Endothelial cell of umbilical vein (primary cell): Measurements from ENCODE around the gene MAP4K4. TPM values are rescaled to one million over a fixed set of nuclear protein-coding genes. Genes with fewer than 3 reads are reported as not detected.
A peak's percentile ranks its signal among the peaks of the same experiment; 100 is the strongest.

Experiments used
- BruUV-seq: library from RNA; stranded (reverse); fragments of 400-500 nt; replicated peaks from 2 replicates; lab custom pipeline; 2021; lab: Mats Ljungman, UMichigan
- CTCF ChIA-PET: fragments of 300-600, 350-600 bp; sonication (Branson Sonifier 250); formaldehyde crosslinking; loops from one replicate; lab custom pipeline; 2021; ENCODE audit warnings: antibody characterized with exemption, inconsistent platforms; lab: Charles Lee
- POLR2A ChIA-PET: fragments of 300-600, 350-600 bp; sonication (Branson Sonifier 250); formaldehyde crosslinking; loops from one replicate; lab custom pipeline; 2021; ENCODE audit warnings: antibody characterized with exemption, inconsistent platforms; lab: Charles Lee
- DNase-seq: peaks from one replicate; pipeline ENCODE4 v3.0.0-alpha.2; 2011; ENCODE audit warnings: low read depth, low spot score
- FAIRE-seq: peaks from 2 replicates; lab custom pipeline; 2011; peaks lifted over from hg19 to GRCh38; lab: Jason Lieb, UNC
- H2AFZ ChIP-seq: 2 replicates; pipeline ENCODE4 v1.6.0; 2012; ENCODE audit warnings: low read depth, low read length, control low read depth, inconsistent platforms
- H3K27ac ChIP-seq: 2 replicates; pipeline ENCODE4 v1.5.1; 2011; ENCODE audit warnings: low read depth, mild to moderate bottlenecking, control low read depth, low read length, moderate library complexity; ENCODE audit not compliant: insufficient read depth
- H3K27me3 ChIP-seq, 2 experiments: 2 replicates each; pipeline versions ENCODE4 v1.6.0 to v1.6.1; 2011; ENCODE audit warnings: low read length in 2 of 2, mixed read lengths in 1 of 2; ENCODE audit not compliant: control insufficient read depth in 2 of 2, insufficient read depth in 2 of 2
- H3K36me3 ChIP-seq, 2 experiments: 2 replicates in 1 of 2; 3 replicates in 1 of 2; pipeline ENCODE4 v1.5.1; 2011; ENCODE audit warnings: low read length in 2 of 2, mild to moderate bottlenecking in 1 of 2, moderate library complexity in 1 of 2; ENCODE audit not compliant: control insufficient read depth in 2 of 2, insufficient read depth in 2 of 2; ENCODE audit errors: extremely low read depth in 1 of 2
- H3K4me1 ChIP-seq: 3 replicates; pipeline ENCODE4 v1.5.1; 2011; ENCODE audit warnings: mild to moderate bottlenecking, low read length; ENCODE audit not compliant: control insufficient read depth, insufficient read depth; ENCODE audit errors: extremely low read depth
- H3K4me2 ChIP-seq: 2 replicates; pipeline ENCODE4 v1.6.1; 2011; ENCODE audit warnings: low read length, control low read depth, mixed read lengths; ENCODE audit not compliant: insufficient read depth
- H3K4me3 ChIP-seq, 3 experiments: fragments of 200-600 bp in 1 of 3; sonication (generic), shearing (Covaris generic) in 1 of 3; replicated peaks in 1 of 3; 2 replicates each; pipeline ENCODE4 v1.5.1; 2011 to 2016; ENCODE audit warnings: control low read depth in 3 of 3, low read length in 3 of 3, mild to moderate bottlenecking in 2 of 3, inconsistent platforms in 1 of 3, low read depth in 1 of 3, moderate library complexity in 1 of 3; ENCODE audit not compliant: insufficient read depth in 1 of 3
- H3K79me2 ChIP-seq: 2 replicates; pipeline ENCODE4 v1.6.0; 2012; ENCODE audit warnings: low read length, inconsistent platforms; ENCODE audit not compliant: control insufficient read depth, insufficient read depth
- H3K9ac ChIP-seq: replicated peaks from 2 replicates; pipeline ENCODE3; 2011; ENCODE audit warnings: low read length, control low read depth; ENCODE audit not compliant: insufficient read depth; ENCODE audit errors: extremely low read depth
- H3K9me1 ChIP-seq: replicated peaks from 3 replicates; pipeline ENCODE4 v1.6.0; 2011; ENCODE audit warnings: mild to moderate bottlenecking, low read length; ENCODE audit not compliant: control insufficient read depth, insufficient read depth; ENCODE audit errors: extremely low read depth
- H3K9me3 ChIP-seq: replicated peaks from 2 replicates; pipeline ENCODE4 v1.5.1; 2012; ENCODE audit warnings: low read length, inconsistent platforms; ENCODE audit not compliant: control insufficient read depth, insufficient read depth
- H4K20me1 ChIP-seq: replicated peaks from 2 replicates; pipeline ENCODE3; 2011; ENCODE audit warnings: mild to moderate bottlenecking, low read length; ENCODE audit not compliant: control insufficient read depth, insufficient read depth; ENCODE audit errors: extremely low read depth
- CTCF ChIP-seq, 2 donors: IDR thresholded peaks; 1 replicate in 1 of 2; 2 replicates in 1 of 2; pipeline ENCODE4 v1.5.1; 2011; ENCODE audit warnings: low read length in 2 of 2, mild to moderate bottlenecking in 2 of 2, moderate library complexity in 2 of 2, control low read depth in 1 of 2, inconsistent platforms in 1 of 2, low read depth in 1 of 2; ENCODE audit not compliant: insufficient read depth in 1 of 2; ENCODE audit errors: extremely low read depth in 1 of 2
- FOS ChIP-seq: IDR thresholded peaks from 2 replicates; pipeline ENCODE4 v1.6.1; 2011; ENCODE audit warnings: mild to moderate bottlenecking, low read length, moderate library complexity, borderline replicate concordance; ENCODE audit not compliant: insufficient read depth
- GATA2 ChIP-seq: IDR thresholded peaks from 2 replicates; pipeline ENCODE4 v1.7.0; 2011; ENCODE audit warnings: low read depth, mild to moderate bottlenecking, moderate library complexity, mixed read lengths, low read length; ENCODE audit not compliant: insufficient read length, insufficient read depth
- JUN ChIP-seq: IDR thresholded peaks from 2 replicates; pipeline ENCODE4 v1.6.1; 2011; ENCODE audit warnings: borderline replicate concordance, low read depth; ENCODE audit not compliant: insufficient read length, insufficient read depth
- POLR2A ChIP-seq: IDR thresholded peaks from 2 replicates; pipeline ENCODE4 v1.6.1; 2012; ENCODE audit warnings: low read depth, mild to moderate bottlenecking, control low read depth, low read length
- POLR2AphosphoS5 ChIP-seq: IDR thresholded peaks from 2 replicates; pipeline ENCODE4 v1.6.1; 2012; ENCODE audit warnings: low read depth, mild to moderate bottlenecking, control low read depth, low read length, moderate library complexity; ENCODE audit not compliant: insufficient read depth
- dilution Hi-C: fragments of 300-500 bp; cut with MboI; formaldehyde crosslinking; loops from one replicate; pipeline ENCODE4 v1.15.0; 2019; ENCODE audit warnings: low sequenced_read_pairs; ENCODE audit not compliant: extremely low pct_ligation_motif_present
- intact Hi-C: fragments of 100-400 bp; cut with micrococcal nuclease; formaldehyde crosslinking; loops from one replicate; pipeline ENCODE4 v1.10.0; 2022
- polyA plus RNA-seq, 4 experiments: library from polyadenylated mRNA; depleted of rRNA in 3 of 4; stranded (reverse) in 3 of 4; unstranded in 1 of 4; fragments of >200 nt; gene quantifications; 2 replicates each; pipeline versions ENCODE4 v1.2.1 to v1.2.3, GENCODE V29; 2011 to 2012; ENCODE audit warnings: missing spikeins in 1 of 4
- total RNA-seq: library from RNA; stranded (reverse); gene quantifications from 2 replicates; pipeline ENCODE4 v1.2.3, GENCODE V29; 2021

Gene MAP4K4
- total and polyA plus RNA-seq, 2 donors (not counting 3 experiments of a cell fraction or from before 2014, with no cell fraction given) = 79.4 to 269 TPM

GRCh38 chr2:101698014-101698843 is 722 bp downstream of the MAP4K4 start:
- DNase-seq (peak; percentile 69), FAIRE-seq (peak; percentile 53)
- peaks cover 8% of the 10 kb centered on the region for H4K20me1 ChIP-seq
- TF ChIP-seq CTCF (IDR thresholded peaks at IDR 0.05; ENCODE audit: extremely low read depth in 1 of 2, insufficient read depth in 1 of 2, low read depth in 1 of 2, low read length in 2 of 2) (no peak), GATA2 (peak; percentile 34), FOS (no peak), POLR2A (no peak), JUN (no peak), POLR2AphosphoS5 (peak; percentile 36)
- H3K4me3 ChIP-seq = peak overlapping the region; percentile 55 to 98 (median 96)
- peaks cover 55% of the 10 kb centered on the region for H3K79me2 ChIP-seq
- dilution Hi-C loops (no loop called here), intact Hi-C loops (loop anchor here (1.0 to 10.0 kb wide), 9 partner anchors 59 to 609 kb away; no protein-coding TSS in a partner anchor)
- peak overlapping the region; percentile 85 for H3K27ac ChIP-seq
- H3K27me3 ChIP-seq = no peaks in the 10 kb centered on the region
- ChIA-PET CTCF (interaction anchor here (0.6 to 3.6 kb wide), 20 partner anchors 8 to 356 kb away, joined by 3 to 64 read pairs (median 5); no protein-coding TSS in a partner anchor), POLR2A (interaction anchor here (0.5 to 2.2 kb wide), 10 partner anchors 10 to 446 kb away, joined by 3 to 13 read pairs (median 4); partner anchors contain the start of gene CNOT11)
- peaks cover 2 to 4% of the 10 kb centered on the region in 2 experiments for H3K36me3 ChIP-seq
- peak overlapping the region; percentile 88 for H3K9ac ChIP-seq
- TSS peak; percentile 29 for BruUV-seq
- H3K4me2 ChIP-seq = peak overlapping the region; percentile 96
- peaks cover 25% of the 10 kb centered on the region for H3K4me1 ChIP-seq
- no peak overlapping the region for H2AFZ ChIP-seq
- H3K9me3 ChIP-seq = no peaks in the 10 kb centered on the region
- no peaks in the 10 kb centered on the region for H3K9me1 ChIP-seq
